Measurements from ENCODE around the gene ABCA5.

ABCA5 gene

GRCh38 chr17:69346766-69347165 is 19.8 kb upstream of the ABCA5 start:
- TF ChIP-seq REST (IDR thresholded peaks at IDR 0.05; ENCODE audit: insufficient replicate concordance, low read depth), result no peak
- TF ChIP-seq, protein P1, sequence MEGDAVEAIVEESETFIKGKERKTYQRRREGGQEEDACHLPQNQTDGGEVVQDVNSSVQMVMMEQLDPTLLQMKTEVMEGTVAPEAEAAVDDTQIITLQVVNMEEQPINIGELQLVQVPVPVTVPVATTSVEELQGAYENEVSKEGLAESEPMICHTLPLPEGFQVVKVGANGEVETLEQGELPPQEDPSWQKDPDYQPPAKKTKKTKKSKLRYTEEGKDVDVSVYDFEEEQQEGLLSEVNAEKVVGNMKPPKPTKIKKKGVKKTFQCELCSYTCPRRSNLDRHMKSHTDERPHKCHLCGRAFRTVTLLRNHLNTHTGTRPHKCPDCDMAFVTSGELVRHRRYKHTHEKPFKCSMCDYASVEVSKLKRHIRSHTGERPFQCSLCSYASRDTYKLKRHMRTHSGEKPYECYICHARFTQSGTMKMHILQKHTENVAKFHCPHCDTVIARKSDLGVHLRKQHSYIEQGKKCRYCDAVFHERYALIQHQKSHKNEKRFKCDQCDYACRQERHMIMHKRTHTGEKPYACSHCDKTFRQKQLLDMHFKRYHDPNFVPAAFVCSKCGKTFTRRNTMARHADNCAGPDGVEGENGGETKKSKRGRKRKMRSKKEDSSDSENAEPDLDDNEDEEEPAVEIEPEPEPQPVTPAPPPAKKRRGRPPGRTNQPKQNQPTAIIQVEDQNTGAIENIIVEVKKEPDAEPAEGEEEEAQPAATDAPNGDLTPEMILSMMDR (IDR thresholded peaks at IDR 0.05; ENCODE audit: insufficient read depth, low read length), result no peak
- no peak for TF ChIP-seq GABPA (IDR thresholded peaks at IDR 0.05; ENCODE audit: low read depth)
- TF ChIP-seq POLR2AphosphoS5 (IDR thresholded peaks at IDR 0.05; ENCODE audit: low read depth), result no peak
- no peak for TF ChIP-seq SPI1 (IDR thresholded peaks at IDR 0.05; ENCODE audit: borderline replicate concordance, low read depth)
- Histone ChIP-seq H3K27me3 (ENCODE audit: insufficient read depth, poor library complexity, severe bottlenecking) (no peaks in the 10 kb centered on the region), H3K27ac (replicated peaks) (no peak overlapping the region), H3K4me3 (replicated peaks; ENCODE audit: insufficient read depth, low read length) (no peak overlapping the region)
- DNase-seq (ENCODE audit: low read depth in 1 of 2, low spot score in 1 of 2), result no peak

DNA sequence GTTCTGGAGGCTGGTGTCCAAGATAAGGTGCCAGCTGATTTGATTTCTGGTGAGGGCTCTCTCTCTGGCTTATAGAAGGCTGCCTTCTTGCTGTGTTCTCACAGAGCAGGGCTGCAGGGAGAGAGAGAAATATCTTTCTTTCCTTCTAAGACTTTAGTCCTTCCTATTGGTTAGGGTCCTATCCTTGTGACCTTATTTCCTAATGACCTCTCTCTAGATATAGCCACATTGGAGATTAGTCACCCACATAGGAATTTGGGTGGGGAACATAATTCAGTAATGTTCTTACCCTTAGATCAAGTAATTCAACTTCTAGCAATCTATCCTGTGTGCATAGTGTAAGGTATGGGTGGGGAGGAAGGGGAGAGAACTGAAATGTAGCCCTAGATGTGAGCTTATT is 18.0 kb upstream of the ABCA5 start:
- no peak overlapping the region for H3K27ac ChIP-seq (replicated peaks)
- no peak overlapping the region for H3K4me3 ChIP-seq (replicated peaks; ENCODE audit: insufficient read depth, low read length)
- TF ChIP-seq SPI1 (IDR thresholded peaks at IDR 0.05; ENCODE audit: borderline replicate concordance, low read depth) (no peak), POLR2AphosphoS5 (IDR thresholded peaks at IDR 0.05; ENCODE audit: low read depth) (no peak), REST (IDR thresholded peaks at IDR 0.05; ENCODE audit: insufficient replicate concordance, low read depth) (no peak), GABPA (IDR thresholded peaks at IDR 0.05; ENCODE audit: low read depth) (no peak)
- TF ChIP-seq, protein P1 (IDR thresholded peaks at IDR 0.05; ENCODE audit: insufficient read depth, low read length), result no peak
- no peaks in the 10 kb centered on the region for H3K27me3 ChIP-seq (ENCODE audit: insufficient read depth, poor library complexity, severe bottlenecking)
- no peak for DNase-seq (ENCODE audit: low read depth in 1 of 2, low spot score in 1 of 2)

- Histone ChIP-seq H3K27me3 (ENCODE audit: insufficient read depth, poor library complexity, severe bottlenecking) (no peaks in the 10 kb centered on the region), H3K4me3 (replicated peaks; ENCODE audit: insufficient read depth, low read length) (no peak overlapping the region), H3K27ac (replicated peaks) (no peak overlapping the region)
- no peak for TF ChIP-seq GABPA (IDR thresholded peaks at IDR 0.05; ENCODE audit: low read depth)
- no peak for TF ChIP-seq REST (IDR thresholded peaks at IDR 0.05; ENCODE audit: insufficient replicate concordance, low read depth)
- no peak for DNase-seq (ENCODE audit: low read depth in 1 of 2, low spot score in 1 of 2)
These were observed 16.1 kb upstream of the ABCA5 start for GRCh38 chr17:69342896-69343644.

Data from HL-60 (cell line).